Prostate gland (tissue), 2 donors: ENCODE measurements around the gene KRT39. TPM values are rescaled to one million over a fixed set of nuclear protein-coding genes. Genes with fewer than 3 reads are reported as not detected.

Source experiments
- DNase-seq: peaks from one replicate; pipeline ENCODE4 v3.0.0-alpha.2; 2019; ENCODE audit warnings: low spot score
- H3K27ac ChIP-seq, 2 donors: fragments of 200-600 bp; sonication (generic); 2 replicates each; pipeline ENCODE4 v1.5.1; 2017 to 2019
- H3K27me3 ChIP-seq: fragments of 200-600 bp; sonication (generic); replicated peaks from 2 replicates; pipeline ENCODE4 v1.5.1; 2019; ENCODE audit not compliant: insufficient read depth
- H3K36me3 ChIP-seq, 2 donors: fragments of 200-600 bp; sonication (generic); 1 replicate in 1 of 2; 2 replicates in 1 of 2; pipeline versions ENCODE4 v1.5.1 to v1.8.1; 2017 to 2019
- H3K4me1 ChIP-seq: fragments of 200-600 bp; sonication (generic); replicated peaks from 2 replicates; pipeline ENCODE4 v1.5.1; 2019
- H3K4me3 ChIP-seq, 2 donors: fragments of 200-600 bp; sonication (generic); 2 replicates each; pipeline ENCODE4 v1.5.1; 2017 to 2019
- H3K9me3 ChIP-seq: fragments of 200-600 bp; sonication (generic); 2 replicates; pipeline ENCODE4 v1.5.1; 2017
- CTCF ChIP-seq, 4 experiments: fragments of 200-600 bp in 2 of 4; fragments of 450-650 bp in 2 of 4; sonication (generic) in 2 of 4; IDR thresholded peaks; 1 replicate in 3 of 4; 2 replicates in 1 of 4; pipeline ENCODE4 v1.5.1; 2016 to 2019; ENCODE audit warnings: antibody characterized with exemption in 4 of 4, mild to moderate bottlenecking in 2 of 4, moderate library complexity in 2 of 4
- POLR2A ChIP-seq: fragments of 450-650 bp; IDR thresholded peaks from one replicate; pipeline ENCODE4 v1.6.1; 2016; ENCODE audit warnings: antibody characterized with exemption, mild to moderate bottlenecking
- POLR2AphosphoS5 ChIP-seq: sonication (generic); formaldehyde crosslinking; IDR thresholded peaks from one replicate; pipeline ENCODE4 v1.6.1; 2017; ENCODE audit warnings: antibody characterized with exemption
- WGBS: methylation state at CpG from one replicate; pipeline ENCODE4 v1.1.5; 2018; 5-methylcytosine and 5-hydroxymethylcytosine counted together
- intact Hi-C: fragments of 100-400 bp; cut with DNase I; formaldehyde crosslinking; loops from one replicate; pipeline ENCODE4 v1.14.2; 2022
- total RNA-seq, 2 donors: library from RNA; depleted of rRNA; stranded (reverse); fragments of >200 nt; gene quantifications; one replicate each; pipeline ENCODE4 v1.1.0, GENCODE V29; 2016

KRT39 gene
- total RNA-seq, 2 donors from 2014 or later: not detected

GRCh38 chr17:40978575-40979151, 11.9 kb upstream of the KRT39 start:
- no peaks in the 10 kb centered on the region for H3K4me1 ChIP-seq
- no peak overlapping the region for H3K4me3 ChIP-seq
- H3K27me3 ChIP-seq: no peaks in the 10 kb centered on the region
- H3K27ac ChIP-seq: peak overlapping the region; percentile 32 to 51
- no peak for DNase-seq
- no peaks in the 10 kb centered on the region for H3K9me3 ChIP-seq
- TF ChIP-seq POLR2AphosphoS5 (peak; percentile 5), CTCF (IDR thresholded peaks at IDR 0.05) (no peak)
- intact Hi-C loops: no loop called here
- 40% methylated on average over 13 of the region's 13 CpGs for WGBS
- H3K36me3 ChIP-seq: no peaks in the 10 kb centered on the region

- no peak overlapping the region for H3K27ac ChIP-seq
- DNase-seq: no peak
- no peaks in the 10 kb centered on the region for H3K36me3 ChIP-seq
- H3K27me3 ChIP-seq: no peaks in the 10 kb centered on the region
- intact Hi-C loops: no loop called here
- no peak overlapping the region for H3K4me3 ChIP-seq
- no peaks in the 10 kb centered on the region for H3K4me1 ChIP-seq
- H3K9me3 ChIP-seq: no peaks in the 10 kb centered on the region
- no peak for TF ChIP-seq CTCF (IDR thresholded peaks at IDR 0.05)
These were observed 8.8 kb upstream of the KRT39 start for GRCh38 chr17:40975516-40975915.

- H3K4me3 ChIP-seq: no peak overlapping the region
- H3K27me3 ChIP-seq: no peaks in the 10 kb centered on the region
- WGBS: 93% methylated on average over 3 of the region's 3 CpGs
- H3K9me3 ChIP-seq: no peaks in the 10 kb centered on the region
- TF ChIP-seq CTCF (IDR thresholded peaks at IDR 0.05) (no peak), POLR2A (no peak), POLR2AphosphoS5 (no peak)
- intact Hi-C loops: no loop called here
- no peak for DNase-seq
- no peaks in the 10 kb centered on the region for H3K4me1 ChIP-seq
- H3K27ac ChIP-seq: no peak overlapping the region
- H3K36me3 ChIP-seq: no peaks in the 10 kb centered on the region
These were observed 7.6 kb upstream of the KRT39 start for GRCh38 chr17:40974366-40974765.

GRCh38 chr17:40967582-40967981, 834 bp upstream of the KRT39 start:
- Histone ChIP-seq H3K4me1 (no peaks in the 10 kb centered on the region), H3K36me3 (no peaks in the 10 kb centered on the region), H3K4me3 (no peak overlapping the region), H3K9me3 (no peaks in the 10 kb centered on the region), H3K27me3 (no peaks in the 10 kb centered on the region), H3K27ac (no peak overlapping the region)
- TF ChIP-seq POLR2AphosphoS5 (no peak), CTCF (IDR thresholded peaks at IDR 0.05) (peak in 1 of 4 experiments; percentile 22)
- DNase-seq: no peak
- intact Hi-C loops: no loop called here
- WGBS: 91% methylated on average over 1 of the region's 1 CpG

- intact Hi-C loops: no loop called here
- no peaks in the 10 kb centered on the region for H3K9me3 ChIP-seq
- H3K4me1 ChIP-seq: no peaks in the 10 kb centered on the region
- no peaks in the 10 kb centered on the region for H3K27me3 ChIP-seq
- DNase-seq: no peak
- H3K36me3 ChIP-seq: no peaks in the 10 kb centered on the region
- no peak overlapping the region for H3K4me3 ChIP-seq
- no peak overlapping the region for H3K27ac ChIP-seq
- peak in 3 of 4 experiments; percentile 39 to 47 (median 43) for TF ChIP-seq CTCF (IDR thresholded peaks at IDR 0.05)
- no peak for TF ChIP-seq POLR2A
- TF ChIP-seq POLR2AphosphoS5: no peak
- WGBS: 69% methylated on average over 1 of the region's 1 CpG
These were observed 2.9 kb downstream of the KRT39 start for GRCh38 chr17:40963838-40964237.
